ENCODE measurements around the gene MTG2.

Gene MTG2

GRCh38 chr20:62200491-62201172 is 17.8 kb downstream of the MTG2 start:
- DNase-seq: no peak
- Histone ChIP-seq H3K4me3 (ENCODE audit: insufficient read depth in 1 of 2, low read depth in 1 of 2, low read length in 2 of 2) (no peak overlapping the region), H2AK5ac (ENCODE audit: low read length, severe bottlenecking) (no peak overlapping the region), H3K23ac (ENCODE audit: low read length in 2 of 2) (no peak overlapping the region), H2BK120ac (ENCODE audit: low read depth, low read length) (no peak overlapping the region), H3K14ac (ENCODE audit: low read length in 2 of 2) (no peak overlapping the region), H2BK15ac (ENCODE audit: low read depth, poor library complexity, severe bottlenecking) (no peak overlapping the region), H3K9ac (ENCODE audit: low read length) (no peak overlapping the region), H2BK12ac (ENCODE audit: low read length in 2 of 2) (no peak overlapping the region), H3K79me1 (replicated peaks; ENCODE audit: low read length, poor library complexity, severe bottlenecking) (peaks cover 19% of the 10 kb centered on the region), H2BK5ac (ENCODE audit: low read depth, low read length, poor library complexity, severe bottlenecking) (no peak overlapping the region), H3K27me3 (ENCODE audit: control insufficient read depth in 1 of 2, insufficient read depth in 1 of 2, low read length in 2 of 2) (no peaks in the 10 kb centered on the region), H3K4me2 (ENCODE audit: low read length, poor library complexity, severe bottlenecking) (no peak overlapping the region), H3K27ac (ENCODE audit: low read length, poor library complexity, severe bottlenecking) (no peak overlapping the region), H3K9me3 (ENCODE audit: control insufficient read depth, low read length) (no peaks in the 10 kb centered on the region), H3K4me1 (ENCODE audit: control insufficient read depth, insufficient read depth, low read depth, low read length) (peaks cover 23% of the 10 kb centered on the region), H2AFZ (ENCODE audit: low read depth, low read length) (no peak overlapping the region), H3K4ac (ENCODE audit: low read depth in 1 of 2, low read length in 2 of 2) (no peak overlapping the region), H4K91ac (ENCODE audit: low read length) (no peak overlapping the region), H4K8ac (ENCODE audit: low read length) (no peak overlapping the region), H3K36me3 (ENCODE audit: control insufficient read depth in 1 of 2, insufficient read depth in 2 of 2, low read depth in 1 of 2, low read length in 2 of 2) (peaks cover 61 to 66% of the 10 kb centered on the region in 2 experiments), H3K18ac (ENCODE audit: low read depth in 1 of 2, low read length in 2 of 2) (no peak overlapping the region)
- WGBS: 96% methylated on average over 38 of the region's 38 CpGs

DNA sequence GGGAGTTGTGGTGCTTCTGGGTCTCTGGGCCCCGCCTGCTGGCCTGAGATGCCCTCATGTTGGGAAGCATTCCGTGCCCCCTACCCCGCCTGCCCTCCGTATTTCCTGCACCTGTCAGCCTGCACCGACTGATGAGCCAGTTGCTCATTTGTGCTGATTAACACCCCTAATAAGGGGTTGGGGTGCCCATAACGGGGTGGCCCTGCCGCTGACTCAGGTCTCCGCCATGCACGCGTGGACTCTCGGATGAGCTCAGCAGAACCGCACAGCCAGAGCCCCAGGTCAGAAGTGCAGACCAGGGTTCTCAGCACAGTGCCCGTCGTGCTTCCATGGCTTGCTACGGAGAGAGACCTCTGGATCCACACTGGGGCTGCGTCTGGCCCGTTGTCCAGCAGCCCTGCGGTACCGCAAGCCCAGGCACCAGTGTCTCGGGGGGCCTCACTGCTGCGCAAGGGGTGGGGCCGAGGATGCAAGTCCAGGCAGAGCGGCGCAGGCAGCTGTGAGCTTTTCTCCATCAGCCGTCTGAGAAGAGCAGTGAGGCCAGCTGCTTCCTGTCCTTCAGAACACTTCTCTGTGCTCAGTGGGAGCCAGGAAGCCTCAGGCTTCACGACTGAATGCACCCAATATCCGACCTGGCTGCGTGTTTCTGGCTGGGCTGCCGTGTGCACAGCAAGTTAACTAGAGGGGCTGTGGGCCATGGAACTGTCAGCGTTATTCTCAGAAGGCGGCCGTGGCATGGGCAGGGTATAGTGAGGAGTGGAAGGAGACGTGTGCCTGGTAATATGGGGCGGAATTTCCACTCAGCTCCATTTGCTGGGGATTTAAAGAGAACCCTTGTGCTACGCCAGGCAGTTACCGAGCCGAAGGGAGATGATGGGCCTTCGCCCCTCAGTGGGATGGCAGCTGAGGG is 18.6 kb downstream of the MTG2 start:
- no peak overlapping the region for H2AFZ ChIP-seq (ENCODE audit: low read depth, low read length)
- H4K91ac ChIP-seq (ENCODE audit: low read length): no peak overlapping the region
- peaks cover 55 to 66% of the 10 kb centered on the region in 2 experiments for H3K36me3 ChIP-seq (ENCODE audit: control insufficient read depth in 1 of 2, insufficient read depth in 2 of 2, low read depth in 1 of 2, low read length in 2 of 2)
- no peaks in the 10 kb centered on the region for H3K9me3 ChIP-seq (ENCODE audit: control insufficient read depth, low read length)
- peak overlapping the region; percentile 31 for H3K27ac ChIP-seq (ENCODE audit: low read length, poor library complexity, severe bottlenecking)
- peaks cover 23% of the 10 kb centered on the region for H3K4me1 ChIP-seq (ENCODE audit: control insufficient read depth, insufficient read depth, low read depth, low read length)
- H2BK15ac ChIP-seq (ENCODE audit: low read depth, poor library complexity, severe bottlenecking): no peak overlapping the region
- H4K8ac ChIP-seq (ENCODE audit: low read length): no peak overlapping the region
- 95% methylated on average over 38 of the region's 38 CpGs for WGBS
- H3K9ac ChIP-seq (ENCODE audit: low read length): no peak overlapping the region
- no peak overlapping the region for H2BK5ac ChIP-seq (ENCODE audit: low read depth, low read length, poor library complexity, severe bottlenecking)
- DNase-seq: no peak
- no peak overlapping the region for H2AK5ac ChIP-seq (ENCODE audit: low read length, severe bottlenecking)
- H3K14ac ChIP-seq (ENCODE audit: low read length in 2 of 2): no peak overlapping the region
- no peak overlapping the region for H3K18ac ChIP-seq (ENCODE audit: low read depth in 1 of 2, low read length in 2 of 2)
- no peak overlapping the region for H3K23ac ChIP-seq (ENCODE audit: low read length in 2 of 2)
- peaks cover 17% of the 10 kb centered on the region for H3K79me1 ChIP-seq (replicated peaks; ENCODE audit: low read length, poor library complexity, severe bottlenecking)
- H3K4me3 ChIP-seq (ENCODE audit: insufficient read depth in 1 of 2, low read depth in 1 of 2, low read length in 2 of 2): no peak overlapping the region
- no peaks in the 10 kb centered on the region for H3K27me3 ChIP-seq (ENCODE audit: control insufficient read depth in 1 of 2, insufficient read depth in 1 of 2, low read length in 2 of 2)
- H2BK120ac ChIP-seq (ENCODE audit: low read depth, low read length): no peak overlapping the region
- H2BK12ac ChIP-seq (ENCODE audit: low read length in 2 of 2): no peak overlapping the region
- no peak overlapping the region for H3K4me2 ChIP-seq (ENCODE audit: low read length, poor library complexity, severe bottlenecking)
- no peak overlapping the region for H3K4ac ChIP-seq (ENCODE audit: low read depth in 1 of 2, low read length in 2 of 2)

GRCh38 chr20:62202083-62202395 is 19.2 kb downstream of the MTG2 start:
- Histone ChIP-seq H3K14ac (ENCODE audit: low read length in 2 of 2) (no peak overlapping the region), H2AK5ac (ENCODE audit: low read length, severe bottlenecking) (no peak overlapping the region), H2BK15ac (ENCODE audit: low read depth, poor library complexity, severe bottlenecking) (no peak overlapping the region)

GRCh38 chr20:62202676-62203377 is 20.0 kb downstream of the MTG2 start:
- Histone ChIP-seq H2BK120ac (ENCODE audit: low read depth, low read length) (no peak overlapping the region), H2AFZ (ENCODE audit: low read depth, low read length) (no peak overlapping the region), H3K23ac (ENCODE audit: low read length in 2 of 2) (no peak overlapping the region), H3K36me3 (ENCODE audit: control insufficient read depth in 1 of 2, insufficient read depth in 2 of 2, low read depth in 1 of 2, low read length in 2 of 2) (peaks cover 49 to 66% of the 10 kb centered on the region in 2 experiments), H3K4ac (ENCODE audit: low read depth in 1 of 2, low read length in 2 of 2) (no peak overlapping the region), H2BK15ac (ENCODE audit: low read depth, poor library complexity, severe bottlenecking) (no peak overlapping the region), H3K4me3 (ENCODE audit: insufficient read depth in 1 of 2, low read depth in 1 of 2, low read length in 2 of 2) (no peak overlapping the region), H2BK5ac (ENCODE audit: low read depth, low read length, poor library complexity, severe bottlenecking) (no peak overlapping the region), H3K27ac (ENCODE audit: low read length, poor library complexity, severe bottlenecking) (no peak overlapping the region), H3K4me1 (ENCODE audit: control insufficient read depth, insufficient read depth, low read depth, low read length) (peaks cover 27% of the 10 kb centered on the region), H3K18ac (ENCODE audit: low read depth in 1 of 2, low read length in 2 of 2) (no peak overlapping the region), H3K79me1 (replicated peaks; ENCODE audit: low read length, poor library complexity, severe bottlenecking) (peaks cover 12% of the 10 kb centered on the region), H2AK5ac (ENCODE audit: low read length, severe bottlenecking) (no peak overlapping the region), H3K9ac (ENCODE audit: low read length) (no peak overlapping the region), H2BK12ac (ENCODE audit: low read length in 2 of 2) (no peak overlapping the region), H3K27me3 (ENCODE audit: control insufficient read depth in 1 of 2, insufficient read depth in 1 of 2, low read length in 2 of 2) (no peaks in the 10 kb centered on the region), H4K8ac (ENCODE audit: low read length) (no peak overlapping the region), H4K91ac (ENCODE audit: low read length) (no peak overlapping the region), H3K14ac (ENCODE audit: low read length in 2 of 2) (no peak overlapping the region), H3K4me2 (ENCODE audit: low read length, poor library complexity, severe bottlenecking) (no peak overlapping the region), H3K9me3 (ENCODE audit: control insufficient read depth, low read length) (no peaks in the 10 kb centered on the region)
- DNase-seq: no peak
- WGBS: 95% methylated on average over 23 of the region's 23 CpGs

More at GRCh38 chr20:62202083-62202395, 19.2 kb downstream of the MTG2 start:
- H3K4me1 ChIP-seq (ENCODE audit: control insufficient read depth, insufficient read depth, low read depth, low read length): peaks cover 23% of the 10 kb centered on the region
- peak overlapping the region; percentile 31 for H3K27ac ChIP-seq (ENCODE audit: low read length, poor library complexity, severe bottlenecking)
- H4K8ac ChIP-seq (ENCODE audit: low read length): no peak overlapping the region
- H4K91ac ChIP-seq (ENCODE audit: low read length): no peak overlapping the region
- H3K27me3 ChIP-seq (ENCODE audit: control insufficient read depth in 1 of 2, insufficient read depth in 1 of 2, low read length in 2 of 2): no peaks in the 10 kb centered on the region
- no peak overlapping the region for H3K4me3 ChIP-seq (ENCODE audit: insufficient read depth in 1 of 2, low read depth in 1 of 2, low read length in 2 of 2)
- peaks cover 17% of the 10 kb centered on the region for H3K79me1 ChIP-seq (replicated peaks; ENCODE audit: low read length, poor library complexity, severe bottlenecking)
- H3K9ac ChIP-seq (ENCODE audit: low read length): no peak overlapping the region
- H3K4ac ChIP-seq (ENCODE audit: low read depth in 1 of 2, low read length in 2 of 2): no peak overlapping the region
- H3K9me3 ChIP-seq (ENCODE audit: control insufficient read depth, low read length): no peaks in the 10 kb centered on the region
- 86% methylated on average over 5 of the region's 5 CpGs for WGBS
- H3K36me3 ChIP-seq (ENCODE audit: control insufficient read depth in 1 of 2, insufficient read depth in 2 of 2, low read depth in 1 of 2, low read length in 2 of 2): peaks cover 55 to 66% of the 10 kb centered on the region in 2 experiments
- no peak overlapping the region for H3K4me2 ChIP-seq (ENCODE audit: low read length, poor library complexity, severe bottlenecking)
- H2AFZ ChIP-seq (ENCODE audit: low read depth, low read length): no peak overlapping the region
- no peak overlapping the region for H3K23ac ChIP-seq (ENCODE audit: low read length in 2 of 2)
- no peak overlapping the region for H2BK12ac ChIP-seq (ENCODE audit: low read length in 2 of 2)
- H2BK120ac ChIP-seq (ENCODE audit: low read depth, low read length): no peak overlapping the region
- no peak overlapping the region for H3K18ac ChIP-seq (ENCODE audit: low read depth in 1 of 2, low read length in 2 of 2)
- H2BK5ac ChIP-seq (ENCODE audit: low read depth, low read length, poor library complexity, severe bottlenecking): no peak overlapping the region
- peak; percentile 13 for DNase-seq
